Right cardiac atrium (tissue), 5 donors: Measurements from ENCODE around the gene KLHDC8A. TPM values are rescaled to one million over a fixed set of nuclear protein-coding genes. Genes with fewer than 3 reads are reported as not detected.
"Not testable (repeated sequence)": the region's sequence is repeated elsewhere in the genome, so short reads cannot be mapped to it uniquely, and the experiment has no call there.

ENCODE experiments used
- ATAC-seq, 2 donors: fragments of 200-7000 bp; cut with Tn5 transposase; one replicate each; pipeline versions ENCODE4 v1.8.0 to v1.9.1; 2020; ENCODE audit warnings: moderate library complexity in 2 of 2, mild to moderate bottlenecking in 1 of 2
- DNase-seq, 3 donors: peaks; one replicate each; pipeline ENCODE4 v3.0.0-alpha.2; 2020
- H3K27ac ChIP-seq: one replicate; pipeline ENCODE4 v1.5.1; 2013; ENCODE audit warnings: mild to moderate bottlenecking, low read length, control low read depth, moderate library complexity
- H3K27me3 ChIP-seq: one replicate; pipeline ENCODE4 v1.6.1; 2013; ENCODE audit not compliant: control insufficient read depth, insufficient read depth
- H3K4me1 ChIP-seq: one replicate; pipeline ENCODE4 v1.6.1; 2013; ENCODE audit warnings: low read length; ENCODE audit not compliant: control insufficient read depth, insufficient read depth
- H3K4me3 ChIP-seq: one replicate; pipeline ENCODE4 v1.5.1; 2013; ENCODE audit warnings: low read length, control low read depth
- H3K9me3 ChIP-seq: one replicate; pipeline ENCODE4 v1.6.1; 2013; ENCODE audit warnings: low read length; ENCODE audit not compliant: control insufficient read depth
- WGBS: extraction: QIAGEN DNeasy Blood & Tissue Kit; methylation state at CpG from one replicate; pipeline ENCODE4 v1.1.7; 2013; 5-methylcytosine and 5-hydroxymethylcytosine counted together
- intact Hi-C, 4 donors: fragments of 100-400 bp; cut with DNase I; formaldehyde crosslinking; loops; one replicate each; pipeline versions ENCODE4 v1.11.0 to v1.14.0; 2022 to 2023
- polyA plus RNA-seq: library from polyadenylated mRNA; stranded (reverse); fragments of 200-250 nt; gene quantifications from one replicate; pipeline ENCODE4 v1.2.3, GENCODE V29; 2013
- total RNA-seq, 4 donors: library from RNA; stranded (reverse); fragmentation: NEBNext Ultra II Directional; extraction: Animal tissue kit (Norgen Biotek cat#: 25700); gene quantifications; one replicate each; pipeline ENCODE4 v1.2.1, GENCODE V29; 2021
- donor health status: healthy with polysubstance abuse.
- donor health status: DM: no; HTN: yes; CAD: no.
- donor health status: DM: no; HTN: no; CAD: no.
- donor health status: DM: no; HTN: yes; CAD: no; lungs with severe emphysema.
- donor health status: DM: yes; HTN: yes; CAD: no.

Gene KLHDC8A
- total and polyA plus RNA-seq, 5 donors = 0.35 to 0.71 (median 0.47) TPM

DNA sequence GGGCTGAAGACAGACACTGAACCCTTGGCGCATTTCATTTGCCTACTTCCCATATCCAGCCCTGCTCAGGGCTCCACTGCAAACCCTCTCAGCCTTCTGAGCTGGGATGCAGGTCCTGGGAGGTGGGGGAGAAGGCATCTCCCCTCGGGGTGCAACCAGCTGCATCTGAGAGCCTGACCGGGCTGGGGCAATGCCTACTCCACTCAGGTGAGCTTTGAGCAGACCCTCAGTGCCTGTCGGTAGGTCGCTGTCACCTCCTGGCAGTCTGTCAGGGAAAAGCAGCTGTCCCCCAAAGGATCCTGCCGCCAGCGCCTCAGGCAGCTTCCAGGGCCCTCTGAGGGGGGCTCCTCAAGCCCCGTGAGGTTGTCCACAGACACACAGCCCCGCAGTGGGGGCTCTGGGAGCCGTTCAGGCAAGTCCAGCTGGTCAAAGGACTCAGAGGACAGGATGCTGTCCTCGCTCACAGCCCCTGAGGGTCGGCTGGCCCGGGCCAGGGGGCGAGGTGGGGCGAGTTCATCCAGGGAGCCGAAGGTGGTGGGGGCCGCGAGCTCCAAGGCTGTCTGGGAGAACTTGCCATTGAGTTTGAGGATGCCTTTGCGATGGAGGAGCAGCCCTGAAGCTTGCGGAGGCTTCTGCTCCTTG is 53.4 kb downstream of the KLHDC8A start:
- no peak for DNase-seq
- no peaks in the 10 kb centered on the region for H3K9me3 ChIP-seq
- H3K4me1 ChIP-seq = peaks cover 3% of the 10 kb centered on the region
- intact Hi-C loops = no loop called here
- no peak overlapping the region for H3K4me3 ChIP-seq
- H3K27me3 ChIP-seq = no peaks in the 10 kb centered on the region
- H3K27ac ChIP-seq = no peak overlapping the region
- 89% methylated on average over 20 of the region's 20 CpGs for WGBS
- no peak for ATAC-seq

DNA sequence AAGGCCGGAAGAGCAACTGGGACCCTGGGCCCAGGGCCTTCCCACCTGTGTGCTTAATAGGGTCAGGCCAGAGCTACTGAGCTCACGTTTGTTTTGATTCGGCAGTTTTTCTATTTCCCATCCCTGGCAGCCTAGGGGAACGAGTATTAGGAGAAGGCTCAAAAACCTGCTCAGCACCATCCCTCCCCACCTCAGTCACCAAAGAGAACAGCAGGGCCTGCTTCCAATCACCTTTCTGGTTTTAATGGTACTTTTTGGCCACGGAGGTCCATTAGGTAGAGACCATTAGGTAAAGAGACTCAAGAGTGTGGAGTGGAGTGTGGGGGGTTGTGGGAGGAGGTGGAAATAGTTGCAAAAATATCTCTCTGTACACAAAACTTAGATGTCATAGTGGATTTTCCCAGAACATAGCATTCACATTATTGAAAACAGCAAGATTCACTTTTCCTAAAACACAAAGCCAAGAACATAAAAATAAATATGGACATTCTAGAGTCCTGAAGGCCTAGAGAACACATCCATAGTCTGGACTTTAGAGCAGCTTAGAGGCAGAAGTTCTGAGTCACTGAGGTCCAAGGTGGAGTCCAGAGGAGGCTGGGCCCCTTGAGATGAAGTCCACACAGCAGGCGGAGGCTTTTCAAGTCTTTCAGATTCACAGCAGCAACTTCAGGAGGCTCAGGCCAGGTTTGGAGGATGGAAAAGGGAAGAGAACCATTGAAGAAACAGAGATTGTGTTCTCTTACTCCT is 54.7 kb downstream of the KLHDC8A start:
- Histone ChIP-seq H3K9me3 (no peaks in the 10 kb centered on the region), H3K27me3 (no peaks in the 10 kb centered on the region), H3K4me1 (peaks cover 3% of the 10 kb centered on the region), H3K4me3 (no peak overlapping the region), H3K27ac (no peak overlapping the region)
- ATAC-seq = no peak
- 72% methylated on average over 6 of the region's 6 CpGs for WGBS
- no peak for DNase-seq
- intact Hi-C loops = no loop called here

DNA sequence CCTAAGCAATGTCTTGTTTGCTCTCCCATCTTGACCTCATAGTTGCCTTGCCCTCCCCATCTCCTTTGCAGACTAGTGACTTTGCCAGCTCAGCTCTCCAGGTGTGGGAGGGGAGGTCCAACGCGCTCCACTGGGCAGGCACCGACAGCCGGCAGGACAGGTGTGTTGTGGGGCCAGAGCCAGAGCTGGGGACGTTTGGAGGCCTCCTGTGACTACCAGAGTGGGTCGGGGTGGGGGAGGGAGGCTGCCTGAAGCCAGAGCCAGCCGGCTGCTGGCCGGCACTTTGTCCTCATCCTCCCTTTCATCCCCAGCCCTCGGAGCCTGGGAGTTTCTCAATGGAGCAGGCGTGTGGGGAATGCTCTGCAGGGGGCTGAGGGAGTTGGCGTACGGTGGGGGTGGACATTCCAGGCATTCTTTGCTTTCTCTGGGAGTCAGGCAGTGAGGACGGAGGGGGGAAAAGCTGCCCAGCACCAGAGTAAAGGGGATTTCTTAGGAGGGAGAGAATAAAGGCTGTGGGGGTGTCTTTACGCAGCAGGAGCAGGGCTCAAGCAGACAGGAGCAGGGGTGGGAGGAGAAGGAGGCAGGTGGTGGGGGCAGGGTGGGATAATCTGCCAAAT is 55.4 kb downstream of the KLHDC8A start:
- ATAC-seq (peak; percentile 22 to 61), DNase-seq (no peak)
- Histone ChIP-seq H3K27me3 (no peaks in the 10 kb centered on the region), H3K9me3 (no peaks in the 10 kb centered on the region), H3K4me1 (peaks cover 3% of the 10 kb centered on the region), H3K27ac (no peak overlapping the region), H3K4me3 (no peak overlapping the region)
- WGBS = 28% methylated on average over 14 of the region's 14 CpGs
- intact Hi-C loops = no loop called here

DNA sequence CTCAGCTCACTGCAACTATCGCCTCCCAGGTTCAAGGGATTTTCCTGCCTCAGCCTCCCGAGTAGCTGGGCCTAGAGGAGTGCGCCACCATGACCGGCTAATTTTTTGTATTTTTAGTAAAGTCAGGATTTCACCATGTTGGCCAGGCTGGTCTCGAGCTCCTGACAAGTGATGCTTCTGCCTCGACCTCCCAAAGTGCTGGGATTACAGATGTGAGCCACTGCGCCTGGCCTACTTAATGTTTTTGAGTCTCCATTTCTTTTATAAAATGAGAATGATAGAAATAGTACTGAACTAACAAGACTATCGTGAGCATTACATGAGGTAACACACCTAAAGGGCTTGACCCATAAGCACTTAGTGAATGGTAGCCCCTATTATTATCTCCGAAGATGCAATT is 56.6 kb downstream of the KLHDC8A start:
- Histone ChIP-seq H3K9me3 (no peaks in the 10 kb centered on the region), H3K4me3 (no peak overlapping the region), H3K4me1 (peaks cover 3% of the 10 kb centered on the region), H3K27ac (no peak overlapping the region), H3K27me3 (no peaks in the 10 kb centered on the region)
- DNase-seq = no peak
- ATAC-seq = no peak
- intact Hi-C loops = no loop called here
- WGBS = 91% methylated on average over 9 of the region's 9 CpGs

DNA sequence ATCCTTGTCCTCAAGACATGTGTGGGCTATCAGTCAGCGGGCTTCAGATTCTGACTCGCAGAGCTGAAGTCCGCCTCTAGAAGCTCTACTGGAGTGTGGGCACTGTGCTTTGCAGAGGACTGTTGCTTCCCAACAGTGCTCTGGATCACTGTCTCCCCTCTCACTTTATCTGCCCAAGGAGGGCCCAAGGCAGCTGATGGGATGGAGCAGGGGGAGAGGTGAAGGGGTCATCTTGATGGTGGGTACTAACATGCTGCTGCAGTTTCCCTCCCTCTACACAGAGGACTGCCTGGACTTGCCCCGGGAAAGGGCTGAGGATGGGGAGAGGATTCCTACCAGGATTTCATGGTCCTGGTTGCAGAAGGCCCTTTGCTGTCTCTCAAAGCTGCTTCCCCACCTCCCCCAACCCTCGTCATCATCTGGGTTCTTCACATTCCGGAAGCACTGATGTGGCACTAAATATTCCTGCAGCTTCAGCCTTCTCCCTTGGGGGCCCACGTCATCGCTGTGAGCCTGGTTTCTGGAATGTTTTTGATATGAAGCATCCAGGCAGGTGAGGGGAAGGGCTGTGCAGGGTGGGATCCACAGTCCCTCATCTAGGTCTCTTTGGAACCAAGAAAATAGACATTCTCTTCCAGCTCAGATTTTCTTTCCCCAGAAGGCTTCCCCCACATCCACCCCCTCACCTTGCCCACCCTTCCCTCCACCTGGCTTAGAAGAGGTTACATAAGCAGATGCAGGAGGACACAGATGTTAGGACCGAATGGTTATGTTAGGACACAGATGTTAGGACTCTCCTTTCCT is 58.3 kb downstream of the KLHDC8A start:
- H3K4me1 ChIP-seq = peaks cover 15% of the 10 kb centered on the region
- intact Hi-C loops = no loop called here
- WGBS = 69% methylated on average over 9 of the region's 9 CpGs
- H3K9me3 ChIP-seq = no peaks in the 10 kb centered on the region
- H3K4me3 ChIP-seq = no peak overlapping the region
- no peak for DNase-seq
- no peak for ATAC-seq
- H3K27ac ChIP-seq = no peak overlapping the region
- no peaks in the 10 kb centered on the region for H3K27me3 ChIP-seq

DNA sequence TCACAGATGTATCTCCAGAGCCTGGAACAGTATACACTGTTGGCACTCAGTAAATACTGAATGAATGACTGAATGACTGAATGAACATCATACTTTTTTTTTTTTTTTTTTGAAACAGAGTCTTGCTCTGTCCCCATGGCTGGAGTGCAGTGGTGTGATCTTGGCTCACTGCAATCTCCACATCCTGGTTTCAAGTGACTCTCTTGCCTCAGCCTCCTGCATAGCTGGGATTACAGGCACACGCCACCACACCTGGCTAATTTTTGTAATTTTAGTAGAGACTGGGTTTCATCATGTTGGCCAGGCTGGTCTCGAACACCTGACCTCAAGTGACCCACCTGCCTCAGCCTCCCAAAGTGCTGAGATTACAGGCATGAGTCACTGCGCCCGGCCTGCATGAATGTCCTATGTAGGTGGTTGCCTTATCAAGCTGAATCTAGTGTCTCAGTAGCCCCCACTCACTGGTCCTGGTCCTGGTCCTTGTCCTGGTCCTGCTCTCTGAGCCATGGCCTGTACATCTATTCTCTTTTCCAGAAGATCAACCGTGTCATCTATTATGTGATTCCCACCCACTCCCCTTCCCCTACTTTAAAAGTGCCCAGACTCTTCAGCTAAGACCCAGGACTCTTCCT is 59.1 kb downstream of the KLHDC8A start:
- H3K27ac ChIP-seq, H3K27me3 ChIP-seq, intact Hi-C loops, DNase-seq, H3K9me3 ChIP-seq, ATAC-seq, H3K4me3 ChIP-seq: not testable (repeated sequence)
- 98% methylated on average over 5 of the region's 5 CpGs for WGBS
- peaks cover 15% of the 10 kb centered on the region for H3K4me1 ChIP-seq

DNA sequence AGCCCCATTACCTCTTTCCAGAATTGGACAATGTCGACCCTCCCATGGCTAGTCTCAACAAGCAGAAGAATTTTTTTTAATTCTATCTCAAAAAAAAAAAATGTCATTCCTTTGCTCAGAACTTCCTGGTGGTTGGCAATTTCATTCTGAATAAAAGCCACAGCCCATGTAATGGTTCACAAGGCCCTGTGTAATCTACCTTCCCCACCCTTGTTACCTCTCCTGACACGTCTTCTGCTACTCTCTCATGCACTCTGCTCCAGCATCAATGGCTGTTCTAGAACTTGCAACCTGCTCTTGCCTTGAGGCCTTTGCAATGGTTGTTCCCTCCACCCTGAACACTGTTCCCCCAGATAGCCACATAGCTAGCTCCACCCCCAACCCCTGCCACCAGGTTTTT is 60.6 kb downstream of the KLHDC8A start:
- ATAC-seq (no peak), DNase-seq (no peak)
- H3K4me1 ChIP-seq = peaks cover 14% of the 10 kb centered on the region
- no peak overlapping the region for H3K4me3 ChIP-seq
- WGBS = 95% methylated on average over 2 of the region's 2 CpGs
- intact Hi-C loops = no loop called here
- H3K27ac ChIP-seq = no peak overlapping the region
- no peaks in the 10 kb centered on the region for H3K27me3 ChIP-seq
- H3K9me3 ChIP-seq = no peaks in the 10 kb centered on the region

DNA sequence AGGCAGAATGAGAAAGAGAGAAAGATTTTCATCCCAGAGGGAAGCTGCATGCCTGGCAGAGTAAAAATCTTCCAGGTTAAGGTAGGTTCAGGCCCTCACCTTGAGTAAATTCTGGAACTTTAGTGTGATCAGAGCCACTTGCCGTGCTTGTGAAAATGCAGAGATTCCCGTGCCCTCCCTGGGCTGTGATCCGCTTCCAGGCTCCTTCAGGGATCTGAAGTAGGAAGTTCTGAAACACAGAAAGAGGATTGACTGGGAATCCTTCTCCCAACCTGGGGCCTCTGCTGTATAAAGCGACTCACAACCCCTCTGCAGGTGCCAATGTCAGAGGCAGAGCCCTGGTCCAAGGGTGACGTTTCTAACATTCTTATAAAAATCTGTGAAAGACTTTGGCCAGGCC is 61.8 kb downstream of the KLHDC8A start:
- intact Hi-C loops = no loop called here
- DNase-seq (no peak), ATAC-seq (no peak)
- Histone ChIP-seq H3K9me3 (no peaks in the 10 kb centered on the region), H3K27ac (peak overlapping the region; percentile 38), H3K4me3 (no peak overlapping the region), H3K4me1 (peaks cover 12% of the 10 kb centered on the region), H3K27me3 (no peaks in the 10 kb centered on the region)
- WGBS = 75% methylated on average over 5 of the region's 5 CpGs

DNA sequence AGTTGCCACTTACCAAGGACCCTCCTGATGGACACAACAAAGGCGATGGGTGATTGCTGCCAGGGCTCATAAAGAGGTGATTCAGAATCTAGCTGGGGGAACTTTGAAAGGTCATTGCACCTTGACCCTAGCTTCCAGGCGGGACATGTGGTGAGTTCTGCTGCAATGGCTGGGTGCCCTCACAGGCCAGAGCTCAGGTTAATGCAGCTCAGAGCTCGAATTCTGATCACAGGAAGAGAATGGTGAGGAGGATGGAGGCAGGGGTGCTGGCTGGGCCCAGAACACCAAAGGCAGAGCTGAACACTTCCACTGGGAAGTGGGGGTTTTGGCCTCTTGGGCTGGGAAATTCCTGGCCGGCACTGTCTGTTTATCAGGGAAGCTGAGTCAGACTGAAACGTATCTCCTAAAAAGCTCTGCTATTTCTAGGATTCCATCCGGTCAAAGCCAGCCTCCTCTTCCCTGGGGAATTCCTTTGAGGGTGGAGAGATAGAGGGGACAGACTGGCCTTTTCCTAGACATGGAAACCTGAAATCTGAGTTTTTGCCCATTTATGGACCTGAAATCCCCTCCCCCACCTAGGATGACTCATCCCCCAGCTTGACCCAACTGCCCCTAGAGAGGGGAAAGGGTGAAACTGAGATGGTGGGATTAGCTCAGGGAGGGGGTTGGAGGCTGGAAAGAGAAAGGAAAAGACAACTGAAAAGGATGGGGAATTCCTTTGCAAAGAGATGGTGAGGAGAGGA is 62.4 kb downstream of the KLHDC8A start:
- Histone ChIP-seq H3K9me3 (no peaks in the 10 kb centered on the region), H3K4me1 (peaks cover 12% of the 10 kb centered on the region), H3K27ac (peak overlapping the region; percentile 38), H3K27me3 (no peaks in the 10 kb centered on the region), H3K4me3 (no peak overlapping the region)
- WGBS = 39% methylated on average over 6 of the region's 6 CpGs
- ATAC-seq (peak; percentile 70 to 88), DNase-seq (peak in 1 of 3 donors; percentile 61)
- intact Hi-C loops = no loop called here
